ENCODE data around the gene MCU. TPM values are rescaled to one million over a fixed set of nuclear protein-coding genes. Genes with fewer than 3 reads are reported as not detected.

MCU gene
- polyA plus RNA-seq, 1 donor (not counting 4 experiments of a cell fraction or from before 2014, with no cell fraction given): 103 TPM

- H3K4me2 ChIP-seq (ENCODE audit: control insufficient read depth, extremely low read depth, insufficient read depth, low read depth, low read length): no peak overlapping the region
- DNase-seq (ENCODE audit: low read depth, low spot score) (no peak), FAIRE-seq (no peak)
- H3K27me3 ChIP-seq (ENCODE audit: control insufficient read depth, extremely low read depth, insufficient read depth, low read length): no peaks in the 10 kb centered on the region
- peaks cover 8% of the 10 kb centered on the region for H3K4me1 ChIP-seq (ENCODE audit: control insufficient read depth, extremely low read depth, insufficient read depth, low read length)
- H3K9me1 ChIP-seq (ENCODE audit: control insufficient read depth, extremely low read depth, insufficient read depth, low read length): no peaks in the 10 kb centered on the region
- no peaks in the 10 kb centered on the region for H3K9me3 ChIP-seq (ENCODE audit: control insufficient read depth, low read depth, low read length)
- TF ChIP-seq CTCF (optimal IDR thresholded peaks at IDR 0.05 in 1 of 3, IDR thresholded peaks at IDR 0.05 in 1 of 3, conservative IDR thresholded peaks at IDR 0.05 in 1 of 3; ENCODE audit: extremely low read depth in 1 of 3, insufficient read depth in 2 of 3, low read length in 3 of 3) (no peak), EZH2 (IDR thresholded peaks at IDR 0.05; ENCODE audit: low read length) (no peak)
- H4K20me1 ChIP-seq (ENCODE audit: control insufficient read depth, extremely low read depth, insufficient read depth, low read length): no peaks in the 10 kb centered on the region
- no peak overlapping the region for H3K4me3 ChIP-seq (ENCODE audit: control insufficient read depth in 2 of 3, extremely low read depth in 1 of 3, insufficient read depth in 2 of 3, low read depth in 1 of 3, low read length in 3 of 3)
- dilution Hi-C loops (cut with MboI; ENCODE audit: extremely low pct_ligation_motif_present, low sequenced_read_pairs): no loop called here
- H2AFZ ChIP-seq (ENCODE audit: control insufficient read depth, low read length): no peak overlapping the region
- peaks cover 0 to 5% of the 10 kb centered on the region in 2 experiments for H3K36me3 ChIP-seq (ENCODE audit: control insufficient read depth in 2 of 2, extremely low read depth in 1 of 2, insufficient read depth in 2 of 2, low read length in 2 of 2)
- H3K9ac ChIP-seq (ENCODE audit: control insufficient read depth, extremely low read depth, insufficient read depth, low read length): no peak overlapping the region
- H3K79me2 ChIP-seq (ENCODE audit: control insufficient read depth, insufficient read depth, low read length): peaks cover 19% of the 10 kb centered on the region
- H3K27ac ChIP-seq (ENCODE audit: control insufficient read depth, insufficient read depth, low read length): no peak overlapping the region
Measured at GRCh38 chr10:72796042-72796441, 104.1 kb downstream of the MCU start.

GRCh38 chr10:72796538-72796937 is 104.6 kb downstream of the MCU start:
- no peak for FAIRE-seq
- TF ChIP-seq CTCF (optimal IDR thresholded peaks at IDR 0.05 in 1 of 3, IDR thresholded peaks at IDR 0.05 in 1 of 3, conservative IDR thresholded peaks at IDR 0.05 in 1 of 3; ENCODE audit: extremely low read depth in 1 of 3, insufficient read depth in 2 of 3, low read length in 3 of 3): no peak
- no peak for TF ChIP-seq EZH2 (IDR thresholded peaks at IDR 0.05; ENCODE audit: low read length)
- dilution Hi-C loops (cut with MboI; ENCODE audit: extremely low pct_ligation_motif_present, low sequenced_read_pairs): no loop called here

More at GRCh38 chr10:72796538-72796937, 104.6 kb downstream of the MCU start:
- no peak overlapping the region for H3K4me3 ChIP-seq (ENCODE audit: control insufficient read depth in 2 of 3, extremely low read depth in 1 of 3, insufficient read depth in 2 of 3, low read depth in 1 of 3, low read length in 3 of 3)
- H3K9me3 ChIP-seq (ENCODE audit: control insufficient read depth, low read depth, low read length): no peaks in the 10 kb centered on the region
- no peaks in the 10 kb centered on the region for H4K20me1 ChIP-seq (ENCODE audit: control insufficient read depth, extremely low read depth, insufficient read depth, low read length)
- peaks cover 8% of the 10 kb centered on the region for H3K4me1 ChIP-seq (ENCODE audit: control insufficient read depth, extremely low read depth, insufficient read depth, low read length)
- no peak overlapping the region for H3K4me2 ChIP-seq (ENCODE audit: control insufficient read depth, extremely low read depth, insufficient read depth, low read depth, low read length)
- H3K27me3 ChIP-seq (ENCODE audit: control insufficient read depth, extremely low read depth, insufficient read depth, low read length): no peaks in the 10 kb centered on the region
- peaks cover 0 to 5% of the 10 kb centered on the region in 2 experiments for H3K36me3 ChIP-seq (ENCODE audit: control insufficient read depth in 2 of 2, extremely low read depth in 1 of 2, insufficient read depth in 2 of 2, low read length in 2 of 2)
- no peak overlapping the region for H2AFZ ChIP-seq (ENCODE audit: control insufficient read depth, low read length)
- no peak overlapping the region for H3K27ac ChIP-seq (ENCODE audit: control insufficient read depth, insufficient read depth, low read length)
- DNase-seq (ENCODE audit: low read depth, low spot score): no peak
- H3K79me2 ChIP-seq (ENCODE audit: control insufficient read depth, insufficient read depth, low read length): peaks cover 19% of the 10 kb centered on the region
- H3K9ac ChIP-seq (ENCODE audit: control insufficient read depth, extremely low read depth, insufficient read depth, low read length): no peak overlapping the region
- H3K9me1 ChIP-seq (ENCODE audit: control insufficient read depth, extremely low read depth, insufficient read depth, low read length): no peaks in the 10 kb centered on the region

Data from keratinocyte (primary cell).